Measurements from ENCODE around the gene TMEM62. TPM values are rescaled to one million over a fixed set of nuclear protein-coding genes. Genes with fewer than 3 reads are reported as not detected.
"Not testable (repeated sequence)": the region's sequence is repeated elsewhere in the genome, so short reads cannot be mapped to it uniquely, and the experiment has no call there.

Gene TMEM62
- total and polyA plus RNA-seq, 7 donors = 6.3 to 22.8 (median 7.8) TPM

GRCh38 chr15:43219929-43220928 is 86.8 kb downstream of the TMEM62 start:
- TF ChIP-seq CTCF (IDR thresholded peaks at IDR 0.05) = no peak
- no peaks in the 10 kb centered on the region for H3K9me3 ChIP-seq
- H3K27me3 ChIP-seq (ENCODE audit: insufficient read depth in 3 of 3, low read length in 2 of 3) = no peaks in the 10 kb centered on the region
- H3K4me3 ChIP-seq = no peak overlapping the region
- ATAC-seq = no peak
- no peak for DNase-seq
- 83 to 88% (median 88%) methylated on average over 16 of the region's 16 CpGs for WGBS, 3 donors
- intact Hi-C loops (cut with DNase I) = no loop called here
- H3K36me3 ChIP-seq (ENCODE audit: insufficient read depth in 1 of 2, low read depth in 1 of 2) = no peaks in the 10 kb centered on the region
- no peaks in the 10 kb centered on the region for H3K4me1 ChIP-seq
- no peak overlapping the region for H3K27ac ChIP-seq

DNA sequence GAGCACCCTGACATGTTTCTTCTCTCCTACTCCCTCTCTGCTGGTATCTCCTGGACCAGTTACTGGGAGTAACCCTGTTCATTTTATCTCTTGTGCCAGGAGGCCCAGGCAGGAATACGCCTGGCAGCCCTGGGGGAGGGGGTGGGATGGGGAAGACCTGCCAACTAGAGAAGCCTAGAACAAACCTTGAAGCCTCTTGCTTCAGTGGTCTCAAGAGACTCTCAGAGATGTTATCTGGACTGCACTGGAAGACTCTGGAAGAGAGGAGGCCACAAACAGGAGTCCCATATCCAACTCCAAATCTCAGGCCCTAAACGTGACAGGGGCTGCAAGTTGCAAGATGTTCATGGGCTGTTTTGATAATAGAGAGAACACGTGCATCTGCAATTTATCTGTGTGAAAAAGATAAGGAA is 87.6 kb downstream of the TMEM62 start, which contains the start of gene EPB42:
TSS of gene EPB42 (minus strand) at position 28 of the 413 bp plus-strand sequence. CDS start 193 bp downstream, outside the sequence.
- ATAC-seq = no peak
- intact Hi-C loops (cut with DNase I) = no loop called here

GRCh38 chr15:43221422-43221821 is 88.0 kb downstream of the TMEM62 start:
- TF ChIP-seq CTCF (IDR thresholded peaks at IDR 0.05) = no peak
- ATAC-seq = no peak
- WGBS, 3 donors = 84 to 97% (median 88%) methylated on average over 1 of the region's 1 CpG

More for the DNA sequence above, 87.6 kb downstream of the TMEM62 start, which contains the start of gene EPB42:
- no peak for DNase-seq
- no peak for TF ChIP-seq CTCF (IDR thresholded peaks at IDR 0.05)
- Histone ChIP-seq H3K27ac (no peak within 1 kb of the TSS), H3K27me3 (ENCODE audit: insufficient read depth in 3 of 3, low read length in 2 of 3) (no peaks in the 10 kb centered on the region), H3K9me3 (no peaks in the 10 kb centered on the region), H3K4me1 (no peaks in the 10 kb centered on the region), H3K4me3 (no peak within 1 kb of the TSS), H3K36me3 (ENCODE audit: insufficient read depth in 1 of 2, low read depth in 1 of 2) (no peaks in the 10 kb centered on the region)
- WGBS, 3 donors = 79 to 86% (median 82%) methylated on average over 3 of the region's 3 CpGs

DNA sequence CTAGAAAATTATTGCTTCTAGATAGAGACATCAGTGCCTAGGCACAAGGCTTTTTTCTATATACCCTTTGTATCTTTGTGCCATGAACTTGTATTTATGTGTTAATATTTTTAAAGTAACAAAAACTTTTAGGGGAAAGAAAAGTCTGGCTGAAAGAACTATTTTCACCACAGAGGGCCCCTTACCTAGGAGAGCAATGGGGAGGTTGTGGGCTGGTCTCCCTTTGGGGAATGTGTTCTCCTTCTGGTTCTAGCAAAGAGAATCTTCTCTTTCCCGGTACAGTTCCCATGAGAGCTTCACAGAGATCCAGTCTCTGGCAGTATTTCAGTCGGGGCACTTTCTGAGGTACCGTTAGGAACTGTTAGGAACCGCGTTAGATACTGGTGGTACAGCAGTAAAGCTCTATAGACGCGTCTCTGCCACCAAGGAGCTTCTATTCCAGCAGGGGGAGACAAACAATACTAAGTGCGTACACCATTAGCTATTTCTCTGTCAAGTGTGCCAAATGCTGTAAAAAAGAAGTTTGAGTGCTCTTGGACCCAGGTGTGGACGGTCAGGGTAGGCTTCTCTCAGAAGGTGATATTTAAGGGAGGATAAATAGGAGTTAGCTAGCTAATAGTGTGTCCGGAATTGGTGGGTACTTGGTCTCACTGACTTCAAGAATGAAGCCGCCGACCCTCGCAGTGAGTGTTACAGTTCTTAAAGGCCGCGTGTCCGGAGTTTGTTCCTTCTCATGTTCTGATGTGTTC is 92.0 kb downstream of the TMEM62 start:
- DNase-seq (no peak), ATAC-seq (peak; percentile 88 to 98 (median 92))
- no peak overlapping the region for H3K27ac ChIP-seq
- intact Hi-C loops (cut with DNase I) = loop anchor here (1.0 to 2.0 kb wide), 2 partner anchors 61 kb away; no protein-coding TSS in a partner anchor
- no peaks in the 10 kb centered on the region for H3K9me3 ChIP-seq
- WGBS, 3 donors = 43 to 49% (median 44%) methylated on average over 16 of the region's 16 CpGs
- H3K36me3 ChIP-seq (ENCODE audit: insufficient read depth in 1 of 2, low read depth in 1 of 2) = no peaks in the 10 kb centered on the region
- no peaks in the 10 kb centered on the region for H3K27me3 ChIP-seq (ENCODE audit: insufficient read depth in 3 of 3, low read length in 2 of 3)
- H3K4me3 ChIP-seq = no peak overlapping the region
- H3K4me1 ChIP-seq = peaks cover 4% of the 10 kb centered on the region
- TF ChIP-seq CTCF (IDR thresholded peaks at IDR 0.05) = peak; percentile 87

More at GRCh38 chr15:43221422-43221821, 88.0 kb downstream of the TMEM62 start:
- H3K4me3 ChIP-seq = no peak overlapping the region
- H3K9me3 ChIP-seq = no peaks in the 10 kb centered on the region
- H3K36me3 ChIP-seq (ENCODE audit: insufficient read depth in 1 of 2, low read depth in 1 of 2) = no peaks in the 10 kb centered on the region
- H3K27me3 ChIP-seq (ENCODE audit: insufficient read depth in 3 of 3, low read length in 2 of 3) = no peaks in the 10 kb centered on the region
- H3K4me1 ChIP-seq = no peaks in the 10 kb centered on the region
- no peak for DNase-seq
- intact Hi-C loops (cut with DNase I) = no loop called here
- H3K27ac ChIP-seq = no peak overlapping the region

GRCh38 chr15:43225950-43226255 is 92.5 kb downstream of the TMEM62 start:
- not testable (repeated sequence) for ATAC-seq; H3K36me3 ChIP-seq (ENCODE audit: insufficient read depth in 1 of 2, low read depth in 1 of 2); H3K9me3 ChIP-seq; H3K27ac ChIP-seq; H3K27me3 ChIP-seq (ENCODE audit: insufficient read depth in 3 of 3, low read length in 2 of 3); DNase-seq; H3K4me3 ChIP-seq; H3K4me1 ChIP-seq
- intact Hi-C loops (cut with DNase I) = loop anchor here (1.0 to 2.0 kb wide), 2 partner anchors 60 to 61 kb away; no protein-coding TSS in a partner anchor
- WGBS, 3 donors = 90 to 93% (median 92%) methylated on average over 12 of the region's 12 CpGs
